ENCODE results near the gene NR4A2.
"Not testable (repeated sequence)": the region's sequence is repeated elsewhere in the genome, so short reads cannot be mapped to it uniquely, and the experiment has no call there.

The NR4A2 gene

GRCh38 chr2:156320486-156321098 lies 11.9 kb downstream of the NR4A2 start:
- DNase-seq: no peak

- no peak for DNase-seq
These were observed 12.6 kb downstream of the NR4A2 start for GRCh38 chr2:156319811-156320485.

- no peak for DNase-seq
These were observed 14.9 kb downstream of the NR4A2 start for GRCh38 chr2:156317631-156318030.

- no peak for DNase-seq
These were observed 20.5 kb downstream of the NR4A2 start for GRCh38 chr2:156311976-156312375.

GRCh38 chr2:156310773-156311172 lies 21.7 kb downstream of the NR4A2 start:
- DNase-seq: no peak

GRCh38 chr2:156309917-156310316 lies 22.6 kb downstream of the NR4A2 start:
- no peak for DNase-seq

GRCh38 chr2:156309167-156309566 lies 23.4 kb downstream of the NR4A2 start:
- DNase-seq: no peak

- DNase-seq: no peak
These were observed 25.7 kb downstream of the NR4A2 start for GRCh38 chr2:156306821-156307220.

GRCh38 chr2:156305121-156305520 lies 27.4 kb downstream of the NR4A2 start:
- DNase-seq: no peak

- DNase-seq: no peak
These were observed 32.2 kb downstream of the NR4A2 start for GRCh38 chr2:156300337-156300736.

- DNase-seq: no peak
These were observed 37.5 kb downstream of the NR4A2 start for GRCh38 chr2:156294945-156295580.

GRCh38 chr2:156293382-156293781 lies 39.1 kb downstream of the NR4A2 start:
- not testable (repeated sequence) for DNase-seq

- no peak for DNase-seq
These were observed 52.9 kb downstream of the NR4A2 start for GRCh38 chr2:156279446-156280150.

All from stimulated activated CD4-positive, alpha-beta T cell treated with anti-CD3 and anti-CD28 coated beads, Interleukin-4, amount 100 ng/mL, for 4 hours (primary cell).